Keratinocyte (primary cell): ENCODE results near the gene ZBTB2. TPM values are rescaled to one million over a fixed set of nuclear protein-coding genes. Genes with fewer than 3 reads are reported as not detected.

Experiments
- DNase-seq: peaks from one replicate; pipeline ENCODE4 v3.0.0-alpha.2; 2011; ENCODE audit warnings: low read depth, missing footprints, low spot score
- FAIRE-seq: peaks from 2 replicates; lab custom pipeline; 2011; peaks lifted over from hg19 to GRCh38; lab: Jason Lieb, UNC
- H2AFZ ChIP-seq: 2 replicates; pipeline ENCODE4 v1.6.0; 2012; ENCODE audit warnings: low read length, control low read depth, inconsistent platforms; ENCODE audit not compliant: control insufficient read depth
- H3K27ac ChIP-seq: 2 replicates; pipeline ENCODE4 v1.5.1; 2011; ENCODE audit warnings: low read length; ENCODE audit not compliant: control insufficient read depth, insufficient read depth
- H3K27me3 ChIP-seq: 3 replicates; pipeline ENCODE4 v1.6.0; 2011; ENCODE audit warnings: low read length; ENCODE audit not compliant: control insufficient read depth, insufficient read depth; ENCODE audit errors: extremely low read depth
- H3K36me3 ChIP-seq, 2 experiments: 2 replicates in 1 of 2; 3 replicates in 1 of 2; pipeline ENCODE4 v1.5.1; 2011; ENCODE audit warnings: low read length in 2 of 2, mild to moderate bottlenecking in 1 of 2; ENCODE audit not compliant: control insufficient read depth in 2 of 2, insufficient read depth in 2 of 2; ENCODE audit errors: extremely low read depth in 1 of 2
- H3K4me1 ChIP-seq: 3 replicates; pipeline ENCODE4 v1.5.1; 2011; ENCODE audit warnings: low read length; ENCODE audit not compliant: control insufficient read depth, insufficient read depth; ENCODE audit errors: extremely low read depth
- H3K4me2 ChIP-seq: 3 replicates; pipeline ENCODE4 v1.6.0; 2011; ENCODE audit warnings: low read depth, low read length; ENCODE audit not compliant: control insufficient read depth, insufficient read depth; ENCODE audit errors: extremely low read depth
- H3K4me3 ChIP-seq, 3 experiments: fragments of 200-600 bp in 1 of 3; sonication (generic) in 1 of 3; 2 replicates in 2 of 3; 3 replicates in 1 of 3; pipeline ENCODE4 v1.5.1; 2011 to 2016; ENCODE audit warnings: low read length in 3 of 3, mild to moderate bottlenecking in 3 of 3, control low read depth in 2 of 3, inconsistent platforms in 1 of 3, low read depth in 1 of 3, mixed read lengths in 1 of 3, mixed run types in 1 of 3, moderate library complexity in 1 of 3; ENCODE audit not compliant: control insufficient read depth in 2 of 3, insufficient read depth in 2 of 3; ENCODE audit errors: extremely low read depth in 1 of 3
- H3K79me2 ChIP-seq: 2 replicates; pipeline ENCODE4 v1.6.0; 2012; ENCODE audit warnings: low read length; ENCODE audit not compliant: control insufficient read depth, insufficient read depth
- H3K9ac ChIP-seq: 3 replicates; pipeline ENCODE4 v1.6.0; 2011; ENCODE audit warnings: low read length; ENCODE audit not compliant: control insufficient read depth, insufficient read depth; ENCODE audit errors: extremely low read depth
- H3K9me1 ChIP-seq: 3 replicates; pipeline ENCODE4 v1.6.0; 2011; ENCODE audit warnings: low read length; ENCODE audit not compliant: control insufficient read depth, insufficient read depth; ENCODE audit errors: extremely low read depth
- H3K9me3 ChIP-seq: 2 replicates; pipeline ENCODE4 v1.5.1; 2012; ENCODE audit warnings: low read depth, low read length; ENCODE audit not compliant: control insufficient read depth
- H4K20me1 ChIP-seq: 3 replicates; pipeline ENCODE4 v1.6.0; 2011; ENCODE audit warnings: low read length; ENCODE audit not compliant: control insufficient read depth, insufficient read depth; ENCODE audit errors: extremely low read depth
- EZH2 ChIP-seq: IDR thresholded peaks from one replicate; pipeline ENCODE4 v1.6.1; 2012; ENCODE audit warnings: inconsistent platforms, mild to moderate bottlenecking, low read length, moderate library complexity
- dilution Hi-C: fragments of 300-500 bp; cut with MboI; formaldehyde crosslinking; loops from one replicate; pipeline ENCODE4 v1.7.0; 2020; ENCODE audit warnings: low sequenced_read_pairs; ENCODE audit not compliant: extremely low pct_ligation_motif_present
- polyA plus RNA-seq, 5 experiments: library from polyadenylated mRNA; depleted of rRNA in 3 of 5; stranded (reverse) in 3 of 5; stranded (forward) in 1 of 5; unstranded in 1 of 5; fragments of >200 nt; gene quantifications; 1 replicate in 1 of 5; 2 replicates in 3 of 5; 3 replicates in 1 of 5; pipeline versions ENCODE4 v1.2.1 to v1.2.3, GENCODE V29; 2011 to 2012; ENCODE audit warnings: missing spikeins in 2 of 5, low read depth in 1 of 5, low replicate concordance in 1 of 5
- TF ChIP-seq, protein P1 (sequence below), 3 experiments: IDR thresholded peaks in 1 of 3; conservative IDR thresholded peaks in 1 of 3; optimal IDR thresholded peaks in 1 of 3; 2 replicates in 2 of 3; 3 replicates in 1 of 3; pipeline versions ENCODE3 to v1.5.1; 2011; ENCODE audit warnings: low read length in 3 of 3, mild to moderate bottlenecking in 3 of 3, moderate library complexity in 2 of 3, control low read depth in 1 of 3, inconsistent platforms in 1 of 3; ENCODE audit not compliant: insufficient read depth in 2 of 3; ENCODE audit errors: extremely low read depth in 1 of 3

The ZBTB2 gene
- polyA plus RNA-seq, 1 donor (not counting 4 experiments of a cell fraction or from before 2014, with no cell fraction given): 10.9 TPM

DNA sequence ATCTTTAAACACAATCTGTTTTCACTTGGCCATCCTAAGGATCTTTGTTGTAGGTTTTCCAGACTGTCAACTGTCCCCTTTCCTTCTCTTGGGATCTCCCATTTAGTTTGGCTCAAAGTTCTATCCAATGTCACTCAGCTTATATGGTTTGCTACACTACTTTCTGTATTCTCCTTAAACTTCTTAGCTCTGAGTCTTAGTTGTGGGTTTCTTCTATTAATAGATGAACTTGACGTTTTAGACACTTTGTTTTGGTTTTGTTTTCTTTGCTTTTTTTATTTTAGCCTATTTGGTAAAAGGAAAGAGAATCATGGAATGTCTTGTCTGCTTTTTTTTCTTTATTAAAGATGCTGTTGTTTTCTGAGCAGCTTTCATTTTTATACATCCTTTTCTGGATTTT, 49.1 kb upstream of the ZBTB2 start:
- H3K36me3 ChIP-seq: peaks cover 7 to 17% of the 10 kb centered on the region in 2 experiments
- H3K9ac ChIP-seq: no peak overlapping the region
- no peaks in the 10 kb centered on the region for H3K27me3 ChIP-seq
- peaks cover 6% of the 10 kb centered on the region for H3K9me1 ChIP-seq
- no peak overlapping the region for H2AFZ ChIP-seq
- no peak overlapping the region for H3K27ac ChIP-seq
- dilution Hi-C loops: no loop called here
- peaks cover 11% of the 10 kb centered on the region for H3K4me1 ChIP-seq
- no peak for DNase-seq
- no peak overlapping the region for H3K4me3 ChIP-seq
- no peak for TF ChIP-seq EZH2
- TF ChIP-seq, protein P1, sequence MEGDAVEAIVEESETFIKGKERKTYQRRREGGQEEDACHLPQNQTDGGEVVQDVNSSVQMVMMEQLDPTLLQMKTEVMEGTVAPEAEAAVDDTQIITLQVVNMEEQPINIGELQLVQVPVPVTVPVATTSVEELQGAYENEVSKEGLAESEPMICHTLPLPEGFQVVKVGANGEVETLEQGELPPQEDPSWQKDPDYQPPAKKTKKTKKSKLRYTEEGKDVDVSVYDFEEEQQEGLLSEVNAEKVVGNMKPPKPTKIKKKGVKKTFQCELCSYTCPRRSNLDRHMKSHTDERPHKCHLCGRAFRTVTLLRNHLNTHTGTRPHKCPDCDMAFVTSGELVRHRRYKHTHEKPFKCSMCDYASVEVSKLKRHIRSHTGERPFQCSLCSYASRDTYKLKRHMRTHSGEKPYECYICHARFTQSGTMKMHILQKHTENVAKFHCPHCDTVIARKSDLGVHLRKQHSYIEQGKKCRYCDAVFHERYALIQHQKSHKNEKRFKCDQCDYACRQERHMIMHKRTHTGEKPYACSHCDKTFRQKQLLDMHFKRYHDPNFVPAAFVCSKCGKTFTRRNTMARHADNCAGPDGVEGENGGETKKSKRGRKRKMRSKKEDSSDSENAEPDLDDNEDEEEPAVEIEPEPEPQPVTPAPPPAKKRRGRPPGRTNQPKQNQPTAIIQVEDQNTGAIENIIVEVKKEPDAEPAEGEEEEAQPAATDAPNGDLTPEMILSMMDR (optimal IDR thresholded peaks at IDR 0.05 in 1 of 3, IDR thresholded peaks at IDR 0.05 in 1 of 3, conservative IDR thresholded peaks at IDR 0.05 in 1 of 3; ENCODE audit: extremely low read depth in 1 of 3, insufficient read depth in 2 of 3, low read length in 3 of 3): no peak
- FAIRE-seq: no peak
- H3K4me2 ChIP-seq: no peak overlapping the region
- peaks cover 57% of the 10 kb centered on the region for H3K79me2 ChIP-seq
- peaks cover 2% of the 10 kb centered on the region for H4K20me1 ChIP-seq
- H3K9me3 ChIP-seq: no peaks in the 10 kb centered on the region

DNA sequence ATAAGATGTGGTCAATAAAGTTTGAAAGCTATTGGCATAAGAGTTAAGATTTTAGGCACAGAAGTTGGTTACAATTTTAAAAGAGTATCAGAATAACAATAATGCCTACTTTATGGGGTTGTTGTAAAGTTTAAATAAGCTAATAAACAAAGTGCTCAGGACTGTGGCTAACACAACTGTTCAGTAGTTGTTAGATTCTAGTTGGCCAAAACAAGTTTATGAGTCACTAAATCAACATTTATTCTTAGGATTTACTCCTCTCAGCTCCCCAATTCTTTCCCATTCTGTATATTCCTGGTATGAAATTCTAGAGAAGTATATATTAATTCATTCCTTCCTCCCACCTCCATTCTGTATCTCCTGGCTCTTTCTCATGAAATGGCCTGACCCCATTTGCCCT, 46.0 kb upstream of the ZBTB2 start:
- no peak overlapping the region for H3K4me3 ChIP-seq
- peaks cover 2% of the 10 kb centered on the region for H4K20me1 ChIP-seq
- peaks cover 7 to 11% of the 10 kb centered on the region in 2 experiments for H3K36me3 ChIP-seq
- TF ChIP-seq EZH2: no peak
- TF ChIP-seq, protein P1 (optimal IDR thresholded peaks at IDR 0.05 in 1 of 3, IDR thresholded peaks at IDR 0.05 in 1 of 3, conservative IDR thresholded peaks at IDR 0.05 in 1 of 3; ENCODE audit: extremely low read depth in 1 of 3, insufficient read depth in 2 of 3, low read length in 3 of 3): no peak
- no peak overlapping the region for H3K9ac ChIP-seq
- FAIRE-seq (no peak), DNase-seq (no peak)
- no peaks in the 10 kb centered on the region for H3K4me1 ChIP-seq
- no peaks in the 10 kb centered on the region for H3K9me3 ChIP-seq
- H3K4me2 ChIP-seq: no peak overlapping the region
- H3K9me1 ChIP-seq: peaks cover 6% of the 10 kb centered on the region
- dilution Hi-C loops: no loop called here
- H3K27me3 ChIP-seq: no peaks in the 10 kb centered on the region
- H3K27ac ChIP-seq: no peak overlapping the region
- peaks cover 35% of the 10 kb centered on the region for H3K79me2 ChIP-seq
- no peak overlapping the region for H2AFZ ChIP-seq
